ENCODE results near the gene GBP7.

DNA sequence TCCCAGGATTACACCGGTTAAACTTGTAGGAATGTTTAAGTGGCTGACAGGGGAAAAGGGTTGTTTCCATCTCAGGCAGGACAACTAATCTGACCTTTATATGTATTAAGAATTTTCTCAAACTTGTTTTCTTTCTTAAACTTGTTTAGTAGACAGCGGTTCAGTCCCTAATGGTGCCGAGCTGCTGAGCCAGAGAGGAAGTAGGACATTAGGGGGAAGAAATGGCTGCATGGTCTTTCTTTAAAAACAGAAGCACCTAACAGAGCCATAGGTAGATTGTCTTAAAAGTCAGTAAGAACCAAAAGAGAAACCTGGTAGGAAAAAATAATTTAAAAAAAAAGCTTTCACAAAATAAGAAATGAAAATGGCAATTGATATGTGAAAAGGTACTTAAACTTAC, 19.7 kb upstream of the GBP7 start:
- TF ChIP-seq, protein P1, sequence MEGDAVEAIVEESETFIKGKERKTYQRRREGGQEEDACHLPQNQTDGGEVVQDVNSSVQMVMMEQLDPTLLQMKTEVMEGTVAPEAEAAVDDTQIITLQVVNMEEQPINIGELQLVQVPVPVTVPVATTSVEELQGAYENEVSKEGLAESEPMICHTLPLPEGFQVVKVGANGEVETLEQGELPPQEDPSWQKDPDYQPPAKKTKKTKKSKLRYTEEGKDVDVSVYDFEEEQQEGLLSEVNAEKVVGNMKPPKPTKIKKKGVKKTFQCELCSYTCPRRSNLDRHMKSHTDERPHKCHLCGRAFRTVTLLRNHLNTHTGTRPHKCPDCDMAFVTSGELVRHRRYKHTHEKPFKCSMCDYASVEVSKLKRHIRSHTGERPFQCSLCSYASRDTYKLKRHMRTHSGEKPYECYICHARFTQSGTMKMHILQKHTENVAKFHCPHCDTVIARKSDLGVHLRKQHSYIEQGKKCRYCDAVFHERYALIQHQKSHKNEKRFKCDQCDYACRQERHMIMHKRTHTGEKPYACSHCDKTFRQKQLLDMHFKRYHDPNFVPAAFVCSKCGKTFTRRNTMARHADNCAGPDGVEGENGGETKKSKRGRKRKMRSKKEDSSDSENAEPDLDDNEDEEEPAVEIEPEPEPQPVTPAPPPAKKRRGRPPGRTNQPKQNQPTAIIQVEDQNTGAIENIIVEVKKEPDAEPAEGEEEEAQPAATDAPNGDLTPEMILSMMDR (IDR thresholded peaks at IDR 0.05) = no peak
- TF ChIP-seq POLR2A (IDR thresholded peaks at IDR 0.05) = no peak

Measured in right lobe of liver (tissue), 4 donors.